AG08396 (cell line): ENCODE results near the gene LCE7A.

Experiments
- DNase-seq: peaks from one replicate; pipeline ENCODE4 v3.0.0; 2012; ENCODE audit warnings: low spot score, mixed read lengths

LCE7A gene, protein sequence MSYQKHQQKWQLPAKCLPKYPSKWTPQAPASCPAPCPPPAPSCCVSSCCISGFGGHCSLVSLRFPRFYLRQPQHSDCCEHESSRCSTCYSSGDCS

DNA sequence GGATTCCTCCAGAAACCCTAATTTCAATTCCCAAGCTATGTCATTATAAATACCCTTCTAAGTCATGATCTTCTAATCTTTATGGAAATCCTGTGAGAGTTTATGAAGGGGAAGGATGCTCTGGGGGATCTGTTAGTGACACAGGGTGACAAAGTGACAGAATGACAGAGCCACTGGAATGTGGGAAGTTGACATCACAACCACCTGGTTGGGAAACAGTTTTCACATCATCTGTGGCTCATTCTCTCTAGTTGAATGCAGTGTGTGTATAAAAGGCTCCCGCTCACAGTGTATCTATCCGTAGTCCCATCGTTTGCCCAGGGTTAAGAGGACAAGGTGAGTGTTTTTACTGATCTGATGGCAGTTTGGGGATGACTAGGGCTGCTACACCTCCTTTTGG, at the start of gene LCE7A:
Gene LCE7A, plus strand, starts transcription at position 301 of the 400 bp plus-strand sequence. CDS start 702 bp downstream, outside the sequence.
- no peak for DNase-seq

DNA sequence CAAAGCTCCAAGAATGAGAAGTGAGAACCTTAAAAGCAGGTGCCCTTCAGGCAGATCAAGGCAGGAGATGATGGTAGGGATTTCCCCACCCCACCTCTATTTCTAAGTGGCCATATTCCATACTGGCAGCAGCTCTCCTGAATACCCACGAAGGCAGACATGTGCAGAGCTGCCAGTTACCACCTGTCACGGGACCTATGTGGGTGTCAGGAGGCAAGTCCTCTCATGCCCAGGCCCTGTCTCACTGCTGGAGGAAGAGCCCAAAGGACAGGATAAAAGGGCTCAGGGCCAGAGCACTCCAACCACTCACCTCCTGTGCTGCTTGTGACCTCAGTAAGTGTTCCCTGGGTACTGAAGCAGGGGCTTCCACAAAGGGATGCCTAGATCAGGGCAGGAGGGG, 48.7 kb upstream of the LCE7A start:
- no peak for DNase-seq

DNA sequence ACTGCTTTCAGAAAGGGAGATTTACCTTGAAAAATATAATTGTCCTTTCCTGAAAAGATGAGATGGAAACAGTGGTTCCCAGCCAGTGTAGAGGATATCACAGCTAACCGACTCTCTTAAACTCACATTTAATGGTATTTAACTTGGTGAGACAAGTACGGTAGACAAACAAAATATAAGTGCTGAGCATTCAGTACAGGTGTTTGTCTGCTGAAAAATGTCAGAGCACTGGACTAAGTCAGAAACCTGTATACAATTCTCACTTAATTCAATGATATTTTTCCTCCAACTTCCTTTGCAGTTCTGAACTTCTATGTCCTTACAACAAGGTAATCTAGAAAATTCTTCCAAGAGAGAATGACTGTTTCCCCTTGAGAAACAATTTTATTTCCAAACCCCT, 48.1 kb upstream of the LCE7A start, which contains the start of gene LCE1B:
Gene LCE1B, plus strand, starts transcription at position 301 of the 400 bp plus-strand sequence. CDS start 476 bp downstream, outside the sequence.
- DNase-seq = no peak

DNA sequence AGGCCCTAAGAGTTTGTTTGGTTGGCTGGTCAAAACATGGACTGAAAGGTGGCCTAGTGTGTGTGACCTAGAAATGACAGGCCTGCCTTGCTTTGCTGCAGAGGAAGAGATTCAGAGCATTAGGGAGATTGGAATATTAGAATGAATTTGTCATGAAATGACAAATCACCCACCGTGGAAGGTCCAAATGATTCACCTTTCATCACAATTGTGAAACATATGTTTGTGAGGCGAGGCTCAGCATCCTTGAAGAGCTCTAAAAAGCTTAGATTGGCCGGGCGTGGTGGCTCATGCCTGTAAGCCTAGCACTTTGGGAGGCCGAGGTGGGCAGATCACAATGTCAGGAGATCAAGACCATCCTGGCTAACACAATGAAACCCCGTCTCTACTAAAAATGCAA, 42.5 kb upstream of the LCE7A start:
- no peak for DNase-seq

DNA sequence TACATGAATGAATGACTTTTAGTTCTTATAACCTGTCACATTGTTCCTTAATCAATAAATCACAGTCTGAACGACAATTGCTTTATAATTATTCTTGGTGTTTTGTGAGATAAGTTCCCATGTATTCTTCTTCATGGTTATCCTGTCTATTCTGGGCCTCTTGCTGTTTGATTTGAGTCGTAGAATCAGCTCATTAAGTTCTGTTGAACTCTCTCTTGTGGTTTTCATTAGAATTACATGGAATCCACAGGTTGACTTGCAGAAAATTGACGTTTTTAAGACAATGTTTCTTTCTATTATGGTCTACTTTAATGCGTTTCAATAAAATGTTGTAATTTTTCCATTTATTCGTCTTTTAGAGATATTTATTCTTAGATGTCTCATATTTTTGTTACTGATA, 36.5 kb upstream of the LCE7A start:
- no peak for DNase-seq

DNA sequence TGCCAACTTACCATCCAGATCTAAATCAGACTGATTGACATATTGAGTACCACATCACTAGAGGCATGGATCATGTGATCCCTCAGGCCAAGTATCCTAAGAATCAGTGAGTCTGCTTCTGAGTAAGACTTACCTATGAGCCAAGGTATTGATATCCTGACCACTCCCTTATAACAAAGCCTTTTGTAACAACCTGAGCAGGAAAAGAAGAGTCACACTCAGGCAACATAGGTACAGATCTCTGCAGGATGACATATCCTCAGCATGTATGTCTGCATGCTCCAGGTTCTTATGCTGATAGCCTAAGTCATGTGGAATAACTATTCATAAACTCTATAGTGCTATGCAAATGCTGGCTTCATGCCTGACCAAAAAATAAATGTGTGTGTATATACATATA, 34.8 kb upstream of the LCE7A start:
- DNase-seq = no peak

DNA sequence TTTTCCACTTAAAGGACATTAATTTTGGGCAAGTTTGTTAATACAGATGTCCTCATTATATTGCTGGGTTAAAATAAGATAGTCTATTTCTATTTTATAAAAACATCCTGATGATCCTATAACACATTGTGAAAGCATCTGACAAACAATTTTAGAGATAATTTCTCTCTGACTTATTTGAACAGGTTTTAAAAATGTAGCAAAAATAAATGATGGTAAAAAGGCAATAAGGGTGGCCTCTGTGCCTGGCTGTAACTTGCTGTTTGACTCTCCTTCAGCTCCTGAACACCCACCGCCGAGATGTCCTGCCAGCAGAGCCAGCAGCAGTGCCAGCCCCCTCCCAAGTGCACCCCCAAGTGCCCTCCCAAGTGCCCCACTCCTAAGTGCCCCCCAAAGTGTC, 32.6 kb upstream of the LCE7A start, which contains the start of gene LCE1A:
Gene LCE1A, plus strand, starts transcription at position 301 of the 400 bp plus-strand sequence. Its CDS starts 0 bp downstream, at position 301.
- DNase-seq = no peak

DNA sequence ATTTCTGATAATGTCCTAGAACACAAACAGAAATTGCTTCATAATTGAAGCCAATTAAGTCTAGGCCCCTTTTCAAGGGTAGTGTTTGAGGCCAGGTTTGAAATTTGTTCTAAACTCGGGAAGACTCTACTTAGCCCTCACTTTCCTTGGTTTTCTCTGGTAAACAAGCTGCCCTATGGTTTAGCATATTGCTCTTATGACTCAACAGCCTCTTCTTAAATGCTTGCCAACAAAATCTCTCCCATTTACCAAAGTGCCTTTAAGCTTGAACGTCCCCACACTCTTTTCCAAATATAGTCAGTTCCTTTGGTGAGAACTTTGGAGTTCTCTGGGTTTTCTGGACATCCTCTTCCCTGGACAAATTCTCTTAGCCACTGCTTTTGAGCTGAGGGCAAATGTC, 22.9 kb upstream of the LCE7A start:
- no peak for DNase-seq

DNA sequence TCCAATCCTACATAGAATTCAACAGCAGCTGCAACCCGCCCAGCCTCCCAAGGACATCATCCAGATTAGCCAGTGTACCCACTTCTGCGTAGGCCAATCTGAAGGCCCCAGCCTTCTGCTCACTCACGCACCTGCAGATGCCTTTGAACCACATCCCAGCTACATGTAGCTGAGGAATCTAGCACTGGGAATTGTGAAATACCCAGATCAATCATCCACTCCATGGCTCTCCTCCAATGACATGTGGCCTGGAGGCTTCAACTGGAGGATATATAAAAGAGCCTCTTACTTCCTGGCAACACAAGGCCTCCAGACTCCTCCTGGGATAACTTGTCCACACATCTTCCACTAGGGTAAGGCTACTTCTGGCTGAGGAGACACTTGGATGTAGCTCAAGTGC, 17.2 kb upstream of the LCE7A start, which contains the start of gene LCE6A:
Gene LCE6A, plus strand, starts transcription at position 301 of the 400 bp plus-strand sequence. CDS start 665 bp downstream, outside the sequence.
- DNase-seq = no peak

DNA sequence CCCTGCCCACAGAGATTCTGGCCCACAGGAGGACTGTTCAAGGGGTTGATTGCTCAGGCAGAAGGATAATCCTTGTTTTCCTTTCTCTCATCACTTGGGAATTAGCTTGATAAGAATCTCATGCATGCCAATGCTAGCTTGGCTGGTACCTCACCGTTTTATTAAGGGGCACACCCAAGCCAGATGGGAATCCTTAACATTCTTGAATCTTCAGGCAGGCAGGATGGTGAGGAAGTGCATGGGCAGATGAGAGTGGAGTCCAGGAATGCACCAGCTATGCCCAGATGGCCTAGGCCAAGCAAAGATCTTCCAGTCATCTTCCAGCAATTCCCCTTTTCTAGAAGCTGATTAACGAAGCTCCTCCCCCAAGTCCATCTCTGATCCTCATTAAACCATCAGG, 4.1 kb upstream of the LCE7A start:
- no peak for DNase-seq

DNA sequence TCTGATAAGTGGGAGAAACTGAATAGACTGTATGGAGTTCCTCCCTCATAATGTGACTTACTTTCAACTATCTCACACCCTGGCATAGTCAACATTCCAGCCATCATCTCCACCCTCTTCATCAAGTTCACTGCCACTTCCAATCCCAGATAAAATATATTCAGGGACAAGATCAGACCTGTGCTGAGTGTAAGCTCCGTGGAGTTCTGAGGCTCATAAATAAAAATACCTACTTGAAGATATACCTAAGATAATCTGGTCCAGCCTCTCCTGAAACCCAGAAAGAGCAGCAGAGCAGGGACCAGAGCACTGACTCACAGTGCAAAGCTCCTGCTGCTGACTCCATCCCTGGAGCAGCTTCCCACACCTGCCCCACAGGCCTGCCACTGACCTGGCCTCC, 1.7 kb upstream of the LCE7A start:
- DNase-seq = no peak

DNA sequence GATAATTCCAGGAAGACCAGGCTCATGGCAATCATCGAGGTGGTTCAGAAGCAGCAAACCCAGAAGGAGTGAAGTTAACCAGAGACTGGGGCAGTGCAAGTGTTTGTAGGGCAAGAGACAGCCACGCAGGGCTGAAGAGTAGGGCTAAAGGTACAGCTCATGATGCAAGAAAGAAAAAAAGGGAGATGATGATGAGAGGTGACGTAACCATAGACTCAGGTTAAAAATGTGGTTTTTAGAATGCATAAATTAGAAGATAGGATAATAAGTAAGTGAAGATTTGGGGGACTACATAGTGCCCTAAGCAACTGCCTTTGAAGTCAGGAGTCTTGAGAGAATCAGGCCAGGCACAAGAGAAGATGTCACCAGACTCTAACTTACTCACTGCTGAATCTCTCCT, 333 bp downstream of the LCE7A start:
- DNase-seq = no peak

DNA sequence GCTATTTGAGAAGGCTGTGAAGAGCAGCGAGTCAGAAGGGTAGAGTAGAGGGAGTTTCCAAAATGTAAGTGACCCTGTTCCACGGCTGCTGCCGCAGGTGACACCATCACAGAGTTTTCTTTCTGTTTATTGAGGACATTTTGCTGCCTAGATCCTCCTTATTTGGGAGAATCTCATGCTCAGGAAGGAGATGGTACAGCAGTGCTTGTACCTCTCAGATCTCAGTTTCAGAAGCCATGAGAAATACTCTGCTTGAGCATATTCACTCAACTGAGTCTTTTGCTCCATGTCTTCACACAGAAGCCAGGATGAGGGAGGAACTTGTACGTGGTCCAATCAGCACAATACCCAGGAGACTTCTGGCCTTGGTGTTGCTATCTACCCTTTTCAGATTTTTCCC, 1.6 kb downstream of the LCE7A start:
- no peak for DNase-seq

DNA sequence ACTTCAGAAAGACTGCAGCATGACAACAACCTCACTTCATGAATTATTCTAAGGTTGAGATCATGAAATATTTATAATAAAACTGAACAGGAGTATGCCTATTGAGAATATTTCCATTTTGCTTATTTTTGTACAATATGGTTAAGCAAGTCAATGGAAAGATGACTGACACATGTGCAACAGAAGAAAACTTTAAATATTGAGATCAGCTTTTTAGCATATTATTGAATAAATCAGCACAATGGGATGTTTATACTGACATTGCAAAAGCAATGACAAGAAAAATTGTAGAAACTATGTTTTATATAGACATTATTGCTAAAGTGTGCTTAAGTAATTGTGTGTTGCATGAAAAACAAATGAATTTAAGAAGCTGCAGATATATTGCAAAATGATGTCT, 4.6 kb downstream of the LCE7A start:
- DNase-seq = no peak

DNA sequence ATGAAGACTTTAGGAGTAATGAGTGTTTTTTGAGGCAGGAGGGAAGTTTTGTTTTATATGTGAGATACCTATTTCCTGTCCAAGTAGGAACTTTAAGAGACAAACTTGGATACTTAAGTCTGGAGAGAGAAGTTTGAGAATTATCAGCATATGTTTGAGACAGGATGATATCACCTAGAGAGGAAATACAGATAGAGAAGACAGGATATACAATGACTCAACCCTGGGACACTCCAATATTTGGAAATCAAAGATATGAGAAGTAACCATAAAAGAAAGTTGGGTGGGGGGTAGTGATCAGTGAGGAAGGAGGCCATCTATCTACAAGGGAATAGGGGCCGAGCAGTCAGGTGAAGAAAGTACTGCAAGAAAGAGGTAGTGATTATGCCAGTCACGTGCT, 6.5 kb downstream of the LCE7A start:
- no peak for DNase-seq

DNA sequence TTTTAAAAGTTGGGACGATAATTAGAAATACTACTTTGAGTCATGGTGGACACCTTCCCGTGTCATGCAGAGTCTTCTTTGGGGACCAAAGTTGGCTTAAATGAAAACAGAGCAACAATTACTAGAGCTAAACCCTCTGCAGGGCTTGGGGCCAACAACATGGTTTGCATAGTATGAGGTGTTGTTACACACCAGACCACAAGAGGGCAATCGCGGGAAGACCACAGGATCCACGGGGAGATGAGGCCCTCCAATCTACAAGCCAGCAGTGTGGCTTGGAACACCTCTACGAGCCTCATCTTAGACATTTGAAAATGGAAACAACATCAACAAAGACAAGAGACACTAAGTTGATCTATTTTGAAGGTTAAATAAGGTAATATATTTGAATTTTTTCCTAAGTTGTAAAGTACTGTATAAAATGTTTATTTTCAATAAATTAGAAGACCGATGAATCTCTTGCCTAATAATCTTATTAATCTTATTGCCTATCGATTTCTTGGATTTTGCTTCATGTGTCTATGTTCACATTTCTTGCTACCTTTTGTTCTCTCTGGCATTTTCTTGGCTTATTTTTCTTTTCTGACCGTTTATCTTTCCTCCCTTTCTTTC, 10.1 kb downstream of the LCE7A start:
- peak; percentile 82 for DNase-seq

DNA sequence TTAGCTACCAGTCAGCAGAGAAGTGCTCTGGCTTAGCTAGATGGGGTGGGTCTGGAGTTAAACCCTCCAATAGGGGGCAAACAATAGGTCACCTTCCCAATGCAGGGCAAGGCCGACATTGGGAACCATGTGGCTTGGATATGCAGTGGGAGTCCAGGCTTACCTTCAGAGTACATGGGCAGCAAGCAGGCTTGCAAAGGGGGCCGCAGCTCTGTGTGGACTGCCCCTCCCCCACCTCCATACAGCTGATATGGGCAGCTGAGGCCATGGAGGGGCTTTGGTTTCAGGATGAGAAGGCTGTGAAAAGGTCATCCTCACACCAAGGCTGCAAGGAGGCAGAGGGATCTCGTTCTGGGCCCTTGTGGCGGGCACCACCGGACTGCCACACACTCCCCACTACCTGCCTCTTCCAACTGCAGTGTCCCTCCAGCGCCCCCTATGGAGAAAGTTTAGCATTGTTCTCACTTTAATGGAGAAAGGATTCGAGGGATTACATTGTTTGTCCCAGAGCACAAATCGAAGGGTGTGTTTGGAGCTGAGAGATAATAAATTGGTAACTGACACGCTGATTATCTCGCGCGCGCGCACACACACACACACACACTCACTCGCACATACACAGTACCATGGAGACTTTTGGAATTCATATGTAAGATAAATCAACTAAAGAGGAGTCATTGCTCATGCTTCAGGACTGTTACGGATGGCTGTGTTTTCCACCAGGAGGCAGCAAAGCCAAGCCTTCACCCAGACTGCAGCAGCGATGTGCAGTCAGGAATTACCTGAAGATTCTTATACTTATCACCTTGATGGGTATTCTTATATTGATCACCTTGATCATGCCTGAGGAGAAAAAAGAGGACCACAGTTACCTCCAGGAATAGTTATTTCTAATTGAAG, 11.3 kb downstream of the LCE7A start:
- DNase-seq = peak; percentile 44

DNA sequence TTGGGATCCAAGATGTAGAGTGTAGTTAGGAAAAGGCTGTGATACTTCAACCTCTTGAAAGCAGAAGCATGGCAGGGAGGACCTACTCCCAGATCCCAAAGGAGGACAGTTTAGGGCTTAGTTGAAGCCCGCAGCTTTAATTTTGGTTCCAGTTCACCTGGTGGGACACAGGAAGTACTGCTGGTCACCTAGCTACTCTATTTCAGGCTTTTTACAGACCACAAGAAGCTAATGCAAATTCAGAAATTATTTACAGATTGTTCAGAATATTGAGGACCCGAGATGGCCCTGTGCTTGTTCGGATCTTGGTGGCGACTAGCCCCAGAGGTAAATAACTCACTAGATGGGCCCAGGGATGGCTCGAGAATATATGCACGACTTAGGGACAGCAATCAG, 11.9 kb downstream of the LCE7A start:
- no peak for DNase-seq

DNA sequence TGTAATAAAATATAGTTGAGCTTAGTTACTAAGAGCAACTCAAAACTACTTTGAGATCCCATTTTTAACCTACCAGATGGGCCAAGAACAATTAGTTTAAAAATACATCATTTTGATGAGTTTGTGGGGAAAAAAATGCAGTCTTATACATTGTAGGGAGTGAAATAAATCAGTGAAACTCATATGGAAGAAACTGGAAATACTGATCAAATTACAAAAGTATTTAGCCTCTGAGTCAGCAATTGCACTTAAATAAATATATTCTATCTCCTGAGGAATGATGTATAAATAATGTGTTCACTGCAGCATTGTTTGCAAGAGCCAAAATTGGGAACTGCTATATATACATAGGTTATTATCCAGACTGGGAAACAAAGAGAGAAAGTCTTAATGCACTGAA, 13.7 kb downstream of the LCE7A start:
- no peak for DNase-seq

DNA sequence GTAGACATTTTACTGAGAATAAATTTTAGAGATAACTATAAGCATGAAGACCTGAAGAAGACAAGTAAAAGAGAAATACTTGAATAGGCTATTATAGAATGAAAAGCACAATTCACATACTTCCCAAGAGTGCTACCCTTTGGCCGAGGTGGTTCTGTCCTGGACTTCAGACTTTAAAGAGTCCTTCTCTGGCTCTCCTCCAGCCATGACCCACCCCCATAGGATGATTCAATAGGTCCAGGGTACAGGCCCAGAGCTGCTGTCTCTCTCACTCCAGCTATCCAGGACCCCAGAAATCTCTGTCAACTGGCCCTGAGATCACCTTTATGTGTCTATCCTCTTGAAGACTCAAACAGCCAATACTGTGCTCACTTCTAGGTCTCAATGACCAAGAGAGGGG, 17.0 kb downstream of the LCE7A start:
- DNase-seq = no peak

DNA sequence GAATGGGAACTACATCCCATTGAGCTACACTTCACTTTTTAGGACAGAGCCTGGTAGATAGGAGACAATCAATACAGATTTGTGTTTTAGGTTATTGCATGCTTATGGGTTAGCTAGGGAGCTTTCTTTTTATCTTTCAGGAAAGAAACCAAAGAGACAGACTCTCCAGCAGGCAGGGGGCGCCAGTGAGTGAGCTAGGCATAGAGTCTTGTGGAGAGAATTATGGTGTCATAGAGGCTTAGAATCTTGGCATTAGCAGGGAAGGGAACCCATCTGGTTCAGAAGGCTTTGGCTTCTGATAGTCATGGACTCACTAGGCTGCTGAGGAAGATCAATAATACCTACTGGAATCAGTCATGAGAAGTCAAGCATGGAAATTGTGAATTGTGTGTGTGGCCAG, 18.2 kb downstream of the LCE7A start, which contains the start of gene SMCP:
Gene SMCP, plus strand, starts transcription at position 281 of the 400 bp plus-strand sequence. CDS start 6,101 bp downstream, outside the sequence.
- DNase-seq = no peak

DNA sequence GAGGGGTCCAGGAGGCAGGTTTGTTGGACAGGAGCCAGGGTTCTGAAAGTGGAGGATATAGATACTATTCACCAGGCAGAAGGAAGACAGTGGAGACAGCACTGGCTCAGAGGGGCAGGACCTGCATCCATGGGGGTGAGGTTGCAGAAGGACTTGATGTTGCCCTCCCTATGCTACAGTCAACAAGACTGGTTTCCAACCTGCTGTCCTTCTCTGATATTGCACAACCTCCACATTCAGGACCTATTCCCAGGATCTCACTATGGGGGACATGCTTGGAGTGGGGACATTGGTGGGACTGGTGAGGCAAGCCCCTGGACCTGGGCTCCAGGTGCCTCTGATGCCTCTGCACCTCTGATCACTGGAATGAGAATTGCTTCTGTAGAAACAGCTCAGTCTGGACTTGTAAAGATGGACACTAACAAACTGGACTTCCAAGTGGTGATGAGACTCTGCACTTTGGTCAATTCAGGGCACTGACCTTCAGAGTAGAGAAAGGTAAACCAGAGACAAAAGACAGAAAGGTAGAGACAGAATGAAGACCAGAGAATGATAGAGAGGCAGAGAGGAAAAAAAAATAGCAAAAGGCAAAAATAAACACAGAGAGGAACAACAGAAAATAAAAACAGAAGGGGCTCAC, 19.9 kb downstream of the LCE7A start:
- no peak for DNase-seq
